GM18499 (cell line): Measurements from ENCODE around the gene SLC12A7.
"Not testable (repeated sequence)": the region's sequence is repeated elsewhere in the genome, so short reads cannot be mapped to it uniquely, and the experiment has no call there.

Experiments used
- ATAC-seq: cut with Tn5 transposase; IDR thresholded peaks from one replicate; pipeline ENCODE4 v1.9.1; 2021; ENCODE audit warnings: moderate number of reproducible peaks; ENCODE audit not compliant: insufficient read depth, unreplicated experiment

Gene SLC12A7

DNA sequence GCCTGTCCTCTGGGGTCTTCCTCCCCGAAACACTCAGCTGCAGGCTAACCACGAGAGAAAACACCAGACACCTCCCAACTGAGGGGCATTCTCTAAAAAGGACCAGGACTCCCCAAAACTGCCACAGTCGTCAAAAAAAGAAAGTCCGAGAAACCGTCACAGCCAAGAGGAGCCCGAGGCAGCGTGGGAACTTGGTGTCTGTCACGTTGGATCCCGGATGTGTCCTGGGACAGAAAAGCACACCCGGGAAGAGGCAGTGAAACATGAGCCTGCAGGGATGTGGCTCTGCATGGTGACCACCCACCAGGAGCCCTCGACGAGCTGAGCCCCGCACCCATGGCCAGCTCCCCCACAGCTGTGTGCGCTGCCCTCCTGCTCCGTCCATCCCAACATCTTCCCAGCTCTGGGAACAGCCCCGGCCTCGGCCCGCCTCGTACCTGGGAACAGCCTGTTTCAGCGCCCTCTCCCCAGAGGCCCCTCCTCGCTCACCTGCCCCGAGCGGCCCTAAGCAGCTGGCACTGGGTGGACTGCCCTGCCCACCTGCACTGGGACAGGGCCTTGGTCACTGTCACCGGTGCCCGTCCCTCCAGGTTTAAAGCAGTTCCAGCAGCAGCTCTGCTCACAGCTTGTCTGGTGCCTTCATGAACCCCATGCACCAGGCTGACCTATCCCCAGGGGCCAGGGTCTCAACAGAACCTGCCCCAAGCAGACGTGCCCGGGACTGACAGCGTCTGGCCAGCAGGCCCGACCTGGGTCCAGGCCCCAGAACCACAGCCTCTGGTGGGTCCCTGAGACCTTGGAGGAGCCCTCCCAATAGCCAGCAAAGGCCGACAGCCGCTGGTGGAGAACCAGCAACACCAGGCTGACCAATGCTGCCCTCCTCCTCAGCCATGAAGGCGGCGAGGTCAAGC is 10.9 kb downstream of the SLC12A7 start:
- no peak for ATAC-seq

DNA sequence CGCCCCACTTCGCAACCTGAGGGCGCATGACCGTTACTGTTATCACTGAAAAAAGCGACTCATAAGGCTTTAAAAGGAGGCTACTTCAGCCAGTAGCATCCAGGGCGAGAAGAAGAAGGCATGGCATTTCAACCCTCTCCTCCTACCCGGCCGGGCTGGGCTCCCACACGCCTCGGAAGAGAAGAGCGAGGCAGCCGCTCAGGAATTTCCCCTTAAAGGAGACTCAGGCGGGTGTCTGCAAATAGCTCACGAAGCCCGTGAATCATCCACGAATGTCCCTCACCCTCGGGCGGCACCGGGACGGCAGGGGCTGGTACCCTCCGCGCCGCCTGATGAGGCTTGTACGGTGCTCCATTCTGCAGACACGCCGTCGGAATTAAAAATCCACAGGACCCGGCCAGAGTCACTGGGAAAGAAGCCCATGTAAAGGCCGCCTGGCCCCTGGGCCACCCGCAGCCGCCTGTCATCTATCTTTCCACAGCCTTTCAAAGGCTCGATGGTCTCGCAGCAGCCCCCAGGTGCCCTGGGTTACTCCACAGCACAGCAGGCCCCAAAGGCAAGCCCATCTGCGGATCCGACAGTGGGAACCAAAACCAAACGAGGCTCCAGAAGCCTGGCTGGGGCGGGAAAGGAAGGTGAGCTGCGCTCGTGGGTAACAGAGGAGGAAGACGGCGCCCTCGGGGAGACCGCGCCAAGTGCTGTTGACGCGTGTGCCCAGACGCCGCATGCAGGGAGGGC is 11.8 kb downstream of the SLC12A7 start:
- ATAC-seq: no peak

DNA sequence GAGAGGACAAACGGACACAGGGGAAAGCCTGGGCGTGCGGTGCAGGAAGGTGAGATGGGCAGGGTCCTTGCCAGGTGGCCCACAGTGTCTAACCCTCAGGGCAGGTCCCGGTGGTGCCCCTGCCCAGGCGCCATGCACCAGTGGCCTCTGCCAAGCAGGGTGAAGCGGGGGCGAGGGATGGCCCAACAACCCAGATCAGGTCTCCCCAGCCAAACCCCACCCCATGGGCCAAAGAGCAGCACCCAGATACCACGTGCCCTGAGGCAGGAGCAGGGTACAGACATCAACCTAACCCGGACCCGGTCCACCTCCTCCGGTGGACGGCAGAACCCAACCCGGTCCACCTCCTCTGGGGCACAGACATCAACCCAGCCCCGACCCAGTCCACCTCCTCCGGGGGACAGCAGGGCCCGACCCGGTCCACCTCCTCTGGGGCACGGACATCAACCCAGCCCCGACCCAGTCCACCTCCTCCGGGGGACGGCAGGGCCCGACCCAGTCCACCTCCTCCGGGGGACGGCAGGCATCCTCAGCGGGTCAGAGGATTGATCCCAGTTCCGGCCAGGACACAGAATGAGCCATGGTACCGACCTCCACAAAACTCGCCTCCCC is 12.8 kb downstream of the SLC12A7 start:
- no peak for ATAC-seq

DNA sequence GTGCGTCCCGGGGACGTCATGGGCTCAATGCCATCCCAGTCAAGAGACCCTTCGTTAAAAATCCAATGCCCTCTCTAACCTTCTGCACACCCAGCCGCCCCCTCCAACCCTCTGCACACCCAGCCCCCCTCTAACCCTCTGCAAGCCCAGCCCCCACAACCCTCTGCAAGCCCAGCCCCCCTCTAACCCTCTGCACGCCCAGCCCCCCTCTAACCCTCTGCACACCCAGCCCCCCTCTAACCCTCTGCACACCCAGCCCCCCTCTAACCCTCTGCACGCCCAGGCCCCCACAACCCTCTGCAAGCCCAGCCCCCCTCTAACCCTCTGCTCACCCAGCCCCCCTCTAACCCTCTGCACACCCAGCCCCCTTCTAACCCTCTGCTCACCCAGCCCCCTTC is 13.9 kb downstream of the SLC12A7 start:
- not testable (repeated sequence) for ATAC-seq

DNA sequence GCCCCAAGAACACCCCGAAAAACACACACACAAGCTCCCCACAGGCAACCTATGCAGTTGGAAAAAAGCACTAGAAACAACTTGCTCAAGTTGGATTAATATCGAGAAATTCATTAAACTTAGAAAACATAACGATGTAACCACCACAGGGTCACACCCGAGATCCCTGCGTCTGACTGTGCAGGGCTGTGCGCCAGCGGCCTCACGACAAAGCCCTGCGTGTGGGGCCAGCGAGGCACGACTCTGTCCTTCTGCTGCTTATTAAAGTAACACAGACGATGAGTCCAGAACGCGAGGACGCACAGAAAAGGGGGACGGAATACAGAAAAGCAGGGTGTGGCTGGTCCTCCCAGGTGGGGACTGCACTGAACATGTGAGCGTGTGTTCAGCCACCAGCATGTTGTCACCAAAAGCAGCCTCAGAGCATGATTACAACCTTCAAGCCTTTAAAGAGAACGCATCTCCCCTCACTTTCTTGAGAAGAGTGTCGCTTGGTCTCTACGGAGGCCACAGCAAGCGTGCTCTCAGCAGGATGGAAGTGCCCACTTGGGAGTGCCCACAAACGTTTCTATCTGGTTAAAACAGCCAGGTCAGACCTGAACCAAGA is 14.4 kb downstream of the SLC12A7 start:
- ATAC-seq: no peak

DNA sequence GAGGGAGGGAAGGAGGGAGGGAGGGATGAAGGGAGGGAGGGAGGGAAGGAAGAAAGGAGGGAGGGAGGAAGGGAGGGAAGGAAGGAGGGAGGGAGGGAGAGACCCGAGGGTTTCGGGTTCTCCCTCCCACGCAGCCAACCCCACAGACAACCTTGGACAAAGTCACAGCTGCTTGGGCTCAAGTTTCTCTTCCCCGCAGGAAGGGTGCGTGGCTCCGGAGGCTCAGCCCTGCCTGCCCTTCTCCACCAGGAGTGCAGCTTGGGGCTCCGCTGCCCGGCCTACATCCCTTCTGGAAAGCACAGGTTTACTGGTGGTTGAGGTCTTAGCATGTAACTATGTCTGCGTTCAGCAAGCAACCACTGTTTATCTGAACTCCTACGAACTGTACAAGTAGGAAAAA is 15.0 kb downstream of the SLC12A7 start:
- no peak for ATAC-seq

DNA sequence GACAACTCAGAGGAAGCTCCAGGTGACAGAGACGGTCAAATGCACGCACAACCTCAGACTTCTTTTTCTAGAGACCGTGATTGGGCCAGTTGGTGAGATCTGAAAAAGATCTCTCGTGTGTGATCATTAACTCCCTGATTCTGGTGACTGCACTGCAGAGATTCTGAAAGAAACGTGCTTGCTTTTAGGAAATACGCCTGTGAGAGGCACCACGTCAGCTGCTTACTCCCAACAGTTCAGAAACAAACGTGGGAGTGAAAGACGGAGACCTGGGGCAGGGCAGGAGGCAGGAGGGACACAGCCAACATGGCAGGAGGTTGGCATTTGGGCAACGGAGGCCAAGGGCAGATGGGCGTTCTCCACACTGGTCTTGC is 15.9 kb downstream of the SLC12A7 start:
- no peak for ATAC-seq

DNA sequence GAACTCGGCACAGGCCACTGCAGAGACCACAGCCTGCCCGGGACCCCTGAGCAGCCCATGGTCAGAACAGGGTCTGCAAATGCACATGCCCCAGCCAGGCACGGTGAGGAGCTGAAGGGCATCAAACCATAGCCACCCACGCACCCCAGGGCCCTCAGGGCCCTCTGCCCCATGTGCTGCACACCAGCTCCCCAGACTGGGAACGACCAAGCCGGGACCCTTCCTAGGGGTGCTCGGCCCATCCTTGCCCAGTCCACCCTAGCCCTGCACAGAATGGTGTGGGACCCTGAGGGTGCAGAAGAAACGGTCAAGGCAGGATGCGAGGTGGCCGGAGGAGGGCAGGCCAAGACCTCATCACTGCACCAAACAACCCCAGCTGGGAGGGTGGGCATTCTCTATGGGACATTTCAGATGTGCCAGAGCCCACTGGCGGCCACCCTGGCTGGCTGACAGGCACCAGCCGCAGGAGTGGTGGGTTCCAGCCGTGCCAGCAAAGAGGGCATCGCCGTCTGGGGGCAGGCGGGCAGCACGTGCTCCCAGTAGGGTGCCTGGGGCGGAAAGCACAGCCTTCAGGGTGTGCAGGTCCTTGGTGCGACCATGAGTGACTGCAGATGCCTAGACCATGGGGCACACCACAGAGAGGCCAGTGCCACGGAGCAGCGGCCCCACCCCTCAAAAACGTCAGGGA is 16.4 kb downstream of the SLC12A7 start:
- no peak for ATAC-seq

DNA sequence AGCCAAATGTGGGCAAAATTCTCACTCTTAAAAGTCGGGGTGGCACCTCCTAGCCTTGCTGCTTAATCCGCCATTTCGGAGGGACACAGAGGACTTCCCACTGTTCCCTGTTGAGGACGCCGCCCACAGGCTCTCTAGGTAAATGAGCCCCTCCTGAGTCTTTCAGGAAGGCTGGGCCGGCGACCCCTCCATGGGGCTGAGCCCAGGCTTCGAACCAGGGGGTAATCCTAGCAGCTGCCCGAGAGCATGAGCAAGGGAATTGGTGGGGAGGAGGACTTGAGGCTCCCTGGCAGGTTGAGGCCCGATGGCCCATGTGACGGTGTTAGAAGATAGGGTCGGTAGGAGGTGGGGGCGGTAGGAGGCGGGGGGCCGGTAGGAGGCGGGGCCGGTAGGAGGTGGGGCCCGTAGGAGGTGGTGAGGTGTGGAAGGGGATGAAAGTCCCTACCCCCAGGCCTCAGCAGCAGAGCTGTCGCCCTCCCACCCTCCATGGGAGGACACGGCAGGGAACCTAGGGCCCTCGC is 17.1 kb downstream of the SLC12A7 start:
- ATAC-seq: no peak

DNA sequence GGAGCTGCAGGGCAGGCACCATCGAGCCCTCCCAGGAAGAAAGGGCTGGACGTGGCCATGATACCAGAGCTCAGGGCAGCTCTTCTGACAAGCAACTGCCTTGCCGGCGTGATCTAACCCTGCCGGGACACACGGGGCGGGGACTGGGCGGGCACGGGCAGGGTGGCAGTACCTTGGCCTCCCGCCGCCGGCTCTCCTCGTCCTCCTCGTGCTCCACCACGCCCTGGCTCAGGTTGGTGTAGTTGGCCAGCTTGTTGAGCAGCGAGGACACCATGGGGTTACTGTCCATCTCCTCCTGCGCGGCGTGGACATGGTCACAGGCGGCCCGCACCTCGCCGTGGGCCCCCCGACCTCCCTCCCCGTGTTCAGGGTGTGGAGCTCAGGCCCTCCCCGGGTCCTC is 18.5 kb downstream of the SLC12A7 start:
- ATAC-seq: no peak

DNA sequence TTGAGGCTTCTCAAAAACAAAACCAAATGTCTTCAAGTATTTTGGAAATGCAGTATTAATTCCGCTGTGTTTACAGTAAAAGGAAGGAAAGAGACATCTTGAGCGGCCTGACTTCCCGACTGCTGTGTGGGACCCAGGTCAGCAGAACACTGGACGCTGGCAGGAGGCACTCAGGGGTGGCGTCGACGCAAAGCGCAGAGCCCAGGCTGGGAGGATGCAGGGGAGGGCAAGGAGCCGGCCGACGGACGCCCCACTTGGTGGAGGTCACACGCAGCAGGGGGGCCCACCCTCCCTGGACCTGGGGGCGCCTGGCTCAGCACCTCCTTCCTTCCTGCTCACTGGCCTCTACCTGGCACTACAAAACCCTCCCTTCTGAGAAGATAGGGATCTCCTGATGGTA is 19.7 kb downstream of the SLC12A7 start:
- no peak for ATAC-seq

DNA sequence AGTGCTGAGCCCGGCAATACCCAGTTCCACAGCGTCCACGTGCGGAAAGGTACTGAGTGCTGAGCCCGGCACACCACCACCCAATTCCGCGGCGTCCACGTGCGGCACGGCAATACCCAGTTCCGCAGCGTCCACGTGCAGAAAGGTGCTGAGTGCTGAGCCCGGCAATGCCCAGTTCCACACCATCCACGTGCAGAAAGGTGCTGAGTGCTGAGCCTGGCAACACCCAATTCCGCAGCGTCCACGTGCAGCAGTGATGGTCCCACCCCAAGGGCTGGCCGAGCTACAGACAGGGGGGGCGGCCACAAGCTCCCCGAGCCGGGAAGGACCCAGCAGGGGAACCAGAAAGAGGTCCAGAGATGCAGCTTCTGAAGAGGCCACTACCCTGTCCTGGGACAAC is 20.2 kb downstream of the SLC12A7 start:
- ATAC-seq: no peak

DNA sequence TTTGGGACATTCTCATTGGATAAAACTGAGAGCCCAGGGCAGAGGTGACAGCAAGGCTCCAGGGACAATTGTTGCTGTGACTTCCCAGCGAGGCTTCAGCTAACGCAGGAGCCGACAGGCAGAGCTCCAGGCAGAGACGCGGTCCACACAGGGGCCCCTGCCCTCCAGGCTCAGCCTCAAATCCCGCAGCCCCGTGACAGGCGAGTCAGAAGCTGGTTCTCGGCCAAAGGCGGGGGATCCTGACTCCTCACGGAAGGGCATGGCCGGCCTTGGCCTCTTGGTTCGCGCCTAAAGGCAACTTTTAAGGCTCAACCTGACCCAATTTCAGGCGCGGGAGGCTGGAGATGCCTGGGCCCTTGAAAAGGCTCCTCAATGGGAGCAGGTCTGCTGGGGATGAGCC is 21.3 kb downstream of the SLC12A7 start:
- ATAC-seq: no peak

DNA sequence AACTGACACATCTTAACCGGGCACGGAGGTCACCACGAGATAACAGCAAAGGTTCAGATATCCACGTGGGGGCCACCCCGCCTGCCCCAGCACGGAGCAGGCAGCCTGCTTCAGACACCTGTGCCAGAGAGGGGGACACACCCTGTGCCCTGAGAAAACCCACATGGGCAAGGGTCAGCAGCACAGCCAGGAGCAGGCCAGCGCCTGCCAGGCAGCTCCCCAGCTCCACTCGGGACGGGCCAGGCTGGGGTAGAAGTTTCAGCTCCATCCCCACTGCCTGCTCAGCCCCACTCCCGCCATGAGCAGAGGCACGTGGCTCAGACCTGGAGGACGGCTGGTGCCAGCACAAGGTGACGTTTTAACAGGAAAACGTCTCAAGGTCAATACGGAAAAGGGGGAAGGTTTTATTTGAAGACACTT is 22.2 kb downstream of the SLC12A7 start:
- ATAC-seq: no peak

DNA sequence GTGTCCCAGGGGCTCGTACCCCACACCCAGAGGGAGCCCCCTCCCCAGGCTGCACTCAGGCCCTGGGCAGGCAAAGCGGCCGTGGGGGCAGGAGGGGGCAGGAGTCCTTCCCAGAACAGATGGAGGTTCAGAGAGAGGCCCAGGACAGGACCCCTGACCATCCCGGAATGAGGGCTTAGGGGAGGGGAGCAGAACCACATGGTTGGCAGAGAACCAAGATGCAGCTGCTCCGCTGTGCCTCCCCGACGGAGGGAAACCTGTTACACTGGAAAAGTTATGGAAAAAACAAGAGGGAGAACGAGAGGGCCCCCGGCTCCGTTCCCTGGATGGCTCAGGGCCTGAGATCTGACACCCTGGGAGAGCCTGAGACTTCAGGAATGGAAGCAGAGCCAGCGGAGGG is 22.7 kb downstream of the SLC12A7 start:
- ATAC-seq: no peak

DNA sequence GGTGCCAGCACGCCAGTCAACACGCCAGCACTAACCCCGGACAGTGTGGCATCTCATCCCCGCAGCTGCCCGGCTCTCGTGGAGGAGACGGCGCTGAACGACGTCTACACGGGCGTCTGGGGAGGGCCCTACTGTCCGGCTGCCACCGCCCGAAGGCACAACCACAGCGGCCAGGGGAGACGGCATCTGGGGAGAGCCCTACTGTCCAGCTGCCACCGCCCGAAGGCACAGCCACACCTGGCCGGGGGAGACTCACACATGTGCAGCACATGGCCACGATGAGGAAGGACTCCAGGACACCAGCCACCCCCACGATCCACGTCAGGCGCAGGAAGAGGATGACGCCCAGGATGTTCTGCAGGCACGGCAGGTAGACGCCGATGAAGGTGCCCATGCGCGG is 23.1 kb downstream of the SLC12A7 start:
- no peak for ATAC-seq

DNA sequence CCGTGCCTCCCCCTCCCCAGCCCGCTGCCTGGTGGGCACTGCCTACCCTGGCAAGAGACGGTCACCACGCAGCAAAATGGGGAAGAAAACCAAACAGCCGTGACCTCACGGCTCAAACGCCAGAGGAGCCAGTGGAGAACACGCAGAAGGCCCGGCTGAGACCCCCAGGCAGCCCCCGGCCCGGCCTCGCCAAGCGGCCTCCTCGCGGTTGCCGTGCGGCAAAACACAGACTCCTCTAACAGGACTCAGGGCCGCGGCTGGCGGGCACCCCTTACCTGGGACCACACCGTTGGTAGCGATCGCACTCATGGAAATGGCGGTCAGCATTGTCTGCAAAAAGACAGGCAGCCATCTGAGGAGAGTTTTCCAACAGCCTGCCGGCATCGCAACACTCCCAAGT is 23.8 kb downstream of the SLC12A7 start:
- ATAC-seq: no peak

DNA sequence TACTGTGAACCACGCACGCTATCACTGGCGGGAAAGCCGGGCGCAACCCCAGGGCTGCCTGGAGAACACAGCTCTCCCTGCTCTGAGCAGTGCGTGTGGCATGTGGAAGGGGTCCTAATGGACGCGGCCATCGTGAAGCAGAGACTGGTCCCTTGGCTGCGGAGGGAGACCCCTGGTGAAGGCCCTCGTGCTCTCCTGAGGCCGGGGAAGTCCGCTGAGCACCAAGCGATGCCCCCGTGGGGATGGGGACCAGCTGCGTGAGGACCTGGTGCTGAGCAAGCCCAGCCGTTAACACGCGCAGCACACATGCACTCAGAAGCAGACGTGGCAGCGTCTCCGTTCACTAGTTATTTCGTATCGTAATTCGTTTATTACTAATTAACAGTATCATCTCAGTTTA is 24.4 kb downstream of the SLC12A7 start:
- no peak for ATAC-seq

DNA sequence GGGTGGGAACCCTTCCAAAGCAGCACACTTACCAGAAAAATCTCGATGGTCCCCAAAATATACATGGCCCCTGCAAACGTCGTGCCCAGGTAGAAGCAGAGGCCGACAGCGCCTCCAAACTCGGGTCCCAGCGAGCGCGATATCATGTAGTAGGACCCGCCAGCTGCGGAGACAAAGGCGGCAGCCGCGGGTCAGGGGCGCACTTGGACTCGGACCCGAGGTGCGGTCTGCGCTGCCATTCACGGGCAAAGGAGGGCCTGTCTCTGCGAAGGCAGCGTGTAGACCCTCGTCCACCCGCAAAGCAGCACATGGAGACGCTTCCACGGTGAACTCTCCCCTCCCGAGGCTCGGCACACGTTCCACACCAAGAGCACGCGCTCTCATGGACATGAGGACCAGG is 25.0 kb downstream of the SLC12A7 start:
- ATAC-seq: no peak

DNA sequence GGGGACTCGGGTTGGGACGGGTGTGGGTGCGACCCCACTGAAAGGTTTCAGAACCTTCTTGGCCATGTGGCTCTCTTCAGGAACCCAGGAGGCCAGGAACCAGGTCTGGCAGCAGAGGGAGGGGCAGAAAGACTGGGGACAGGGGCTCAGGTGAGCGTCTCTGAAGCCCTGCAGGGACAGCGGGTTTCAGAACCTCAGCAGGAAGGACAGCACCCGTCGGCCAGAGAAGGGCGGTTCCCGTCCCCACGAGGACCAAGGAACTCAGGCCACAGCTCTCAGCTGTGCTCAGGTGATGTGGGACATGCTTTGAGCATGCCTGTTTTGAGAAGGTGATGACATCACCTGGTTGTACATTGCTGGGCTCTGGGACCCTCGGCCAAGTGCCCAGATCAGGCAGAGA is 25.7 kb downstream of the SLC12A7 start:
- no peak for ATAC-seq
